Prostate gland (tissue), 2 donors: ENCODE data around the gene NKX2-2. TPM values are rescaled to one million over a fixed set of nuclear protein-coding genes. Genes with fewer than 3 reads are reported as not detected.
"Not testable (repeated sequence)": the region's sequence is repeated elsewhere in the genome, so short reads cannot be mapped to it uniquely, and the experiment has no call there.

Experiments used
- DNase-seq: peaks from one replicate; pipeline ENCODE4 v3.0.0-alpha.2; 2019; ENCODE audit warnings: low spot score
- H3K27ac ChIP-seq, 2 donors: fragments of 200-600 bp; sonication (generic); 2 replicates each; pipeline ENCODE4 v1.5.1; 2017 to 2019
- H3K27me3 ChIP-seq: fragments of 200-600 bp; sonication (generic); replicated peaks from 2 replicates; pipeline ENCODE4 v1.5.1; 2019; ENCODE audit not compliant: insufficient read depth
- H3K36me3 ChIP-seq, 2 donors: fragments of 200-600 bp; sonication (generic); 1 replicate in 1 of 2; 2 replicates in 1 of 2; pipeline versions ENCODE4 v1.5.1 to v1.8.1; 2017 to 2019
- H3K4me1 ChIP-seq: fragments of 200-600 bp; sonication (generic); replicated peaks from 2 replicates; pipeline ENCODE4 v1.5.1; 2019
- H3K4me3 ChIP-seq, 2 donors: fragments of 200-600 bp; sonication (generic); 2 replicates each; pipeline ENCODE4 v1.5.1; 2017 to 2019
- H3K9me3 ChIP-seq: fragments of 200-600 bp; sonication (generic); 2 replicates; pipeline ENCODE4 v1.5.1; 2017
- POLR2A ChIP-seq: fragments of 450-650 bp; IDR thresholded peaks from one replicate; pipeline ENCODE4 v1.6.1; 2016; ENCODE audit warnings: antibody characterized with exemption, mild to moderate bottlenecking
- POLR2AphosphoS5 ChIP-seq: sonication (generic); formaldehyde crosslinking; IDR thresholded peaks from one replicate; pipeline ENCODE4 v1.6.1; 2017; ENCODE audit warnings: antibody characterized with exemption
- WGBS: methylation state at CpG from one replicate; pipeline ENCODE4 v1.1.5; 2018; 5-methylcytosine and 5-hydroxymethylcytosine counted together
- intact Hi-C: fragments of 100-400 bp; cut with DNase I; formaldehyde crosslinking; loops from one replicate; pipeline ENCODE4 v1.14.2; 2022
- total RNA-seq, 2 donors: library from RNA; depleted of rRNA; stranded (reverse); fragments of >200 nt; gene quantifications; one replicate each; pipeline ENCODE4 v1.1.0, GENCODE V29; 2016
- TF ChIP-seq, protein P1 (sequence below), 4 experiments: fragments of 200-600 bp in 2 of 4; fragments of 450-650 bp in 2 of 4; sonication (generic) in 2 of 4; IDR thresholded peaks; 1 replicate in 3 of 4; 2 replicates in 1 of 4; pipeline ENCODE4 v1.5.1; 2016 to 2019; ENCODE audit warnings: antibody characterized with exemption in 4 of 4, mild to moderate bottlenecking in 2 of 4, moderate library complexity in 2 of 4

NKX2-2 gene
- total RNA-seq, 2 donors from 2014 or later: 0.14 TPM; not detected in 1

DNA sequence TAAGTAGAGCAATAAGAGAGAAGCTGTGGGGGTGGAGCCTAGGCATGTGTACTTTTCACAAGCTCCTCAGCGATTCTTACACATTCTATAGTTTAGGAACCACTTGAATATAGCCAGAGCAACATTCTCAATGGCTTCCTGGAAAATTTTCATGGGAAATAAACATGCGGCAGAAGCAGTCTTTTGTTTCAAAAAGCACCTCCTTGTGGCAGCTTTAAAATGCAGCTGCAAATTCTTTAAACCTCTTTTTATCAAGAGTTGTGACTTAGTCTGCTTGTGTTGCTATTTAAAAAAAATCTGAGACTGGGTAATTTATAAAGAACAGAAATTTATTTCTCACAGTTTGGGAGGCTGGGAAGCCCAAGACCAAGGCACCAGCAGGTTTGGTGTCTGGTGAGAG is 23.8 kb downstream of the NKX2-2 start:
- Histone ChIP-seq H3K27me3 (no peaks in the 10 kb centered on the region), H3K27ac (no peak overlapping the region), H3K4me3 (no peak overlapping the region), H3K36me3 (no peaks in the 10 kb centered on the region), H3K9me3 (no peaks in the 10 kb centered on the region), H3K4me1 (no peaks in the 10 kb centered on the region)
- no peak for DNase-seq
- WGBS: 13% methylated on average over 2 of the region's 2 CpGs
- intact Hi-C loops: no loop called here
- no peak for TF ChIP-seq POLR2A
- TF ChIP-seq, protein P1, sequence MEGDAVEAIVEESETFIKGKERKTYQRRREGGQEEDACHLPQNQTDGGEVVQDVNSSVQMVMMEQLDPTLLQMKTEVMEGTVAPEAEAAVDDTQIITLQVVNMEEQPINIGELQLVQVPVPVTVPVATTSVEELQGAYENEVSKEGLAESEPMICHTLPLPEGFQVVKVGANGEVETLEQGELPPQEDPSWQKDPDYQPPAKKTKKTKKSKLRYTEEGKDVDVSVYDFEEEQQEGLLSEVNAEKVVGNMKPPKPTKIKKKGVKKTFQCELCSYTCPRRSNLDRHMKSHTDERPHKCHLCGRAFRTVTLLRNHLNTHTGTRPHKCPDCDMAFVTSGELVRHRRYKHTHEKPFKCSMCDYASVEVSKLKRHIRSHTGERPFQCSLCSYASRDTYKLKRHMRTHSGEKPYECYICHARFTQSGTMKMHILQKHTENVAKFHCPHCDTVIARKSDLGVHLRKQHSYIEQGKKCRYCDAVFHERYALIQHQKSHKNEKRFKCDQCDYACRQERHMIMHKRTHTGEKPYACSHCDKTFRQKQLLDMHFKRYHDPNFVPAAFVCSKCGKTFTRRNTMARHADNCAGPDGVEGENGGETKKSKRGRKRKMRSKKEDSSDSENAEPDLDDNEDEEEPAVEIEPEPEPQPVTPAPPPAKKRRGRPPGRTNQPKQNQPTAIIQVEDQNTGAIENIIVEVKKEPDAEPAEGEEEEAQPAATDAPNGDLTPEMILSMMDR (IDR thresholded peaks at IDR 0.05): no peak
- no peak for TF ChIP-seq POLR2AphosphoS5

DNA sequence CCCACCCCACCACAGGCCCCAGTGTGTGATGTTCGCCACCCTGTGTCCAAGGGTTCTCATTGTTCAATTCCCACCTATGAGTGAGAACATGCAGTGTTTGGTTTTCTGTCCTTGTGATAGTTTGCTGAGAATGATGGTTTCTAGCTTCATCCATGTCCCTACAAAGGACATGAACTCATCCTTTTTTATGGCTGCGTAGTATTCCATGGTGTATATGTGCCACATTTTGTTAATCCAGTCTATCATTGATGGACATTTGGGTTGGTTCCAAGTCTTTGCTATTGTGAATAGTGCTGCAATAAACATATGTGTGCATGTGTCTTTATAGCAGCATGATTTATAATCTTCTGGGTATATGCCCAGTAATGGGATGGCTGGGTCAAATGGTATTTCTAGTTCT is 33.7 kb downstream of the NKX2-2 start:
- DNase-seq, H3K27me3 ChIP-seq, H3K4me3 ChIP-seq, H3K27ac ChIP-seq, H3K4me1 ChIP-seq, intact Hi-C loops, H3K36me3 ChIP-seq, H3K9me3 ChIP-seq: not testable (repeated sequence)
- WGBS: 100% methylated on average over 2 of the region's 2 CpGs

DNA sequence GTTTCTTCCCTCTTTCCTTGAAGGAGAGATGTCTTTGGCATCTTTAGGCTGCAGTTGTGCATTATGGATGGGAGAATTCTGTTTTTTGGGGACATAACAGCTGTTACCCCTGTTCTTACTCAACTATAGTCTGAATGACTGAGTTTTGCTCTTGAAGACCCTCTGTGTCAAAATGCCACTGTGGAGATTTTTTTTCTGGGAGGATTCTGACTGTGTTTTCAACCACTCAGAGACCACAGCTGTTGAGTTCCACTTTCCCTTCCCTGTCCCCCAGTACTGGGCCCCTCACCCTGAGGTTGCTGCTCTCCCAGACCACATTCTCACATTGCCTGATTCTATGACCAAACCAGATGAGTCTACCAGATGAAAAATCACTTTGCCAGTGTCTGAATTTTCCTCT is 48.1 kb downstream of the NKX2-2 start:
- intact Hi-C loops: no loop called here
- Histone ChIP-seq H3K4me3 (no peak overlapping the region), H3K9me3 (no peaks in the 10 kb centered on the region), H3K27ac (no peak overlapping the region), H3K36me3 (no peaks in the 10 kb centered on the region), H3K4me1 (no peaks in the 10 kb centered on the region), H3K27me3 (no peaks in the 10 kb centered on the region)
- no peak for DNase-seq
- TF ChIP-seq, protein P1 (IDR thresholded peaks at IDR 0.05): no peak
- TF ChIP-seq POLR2A (no peak), POLR2AphosphoS5 (no peak)

DNA sequence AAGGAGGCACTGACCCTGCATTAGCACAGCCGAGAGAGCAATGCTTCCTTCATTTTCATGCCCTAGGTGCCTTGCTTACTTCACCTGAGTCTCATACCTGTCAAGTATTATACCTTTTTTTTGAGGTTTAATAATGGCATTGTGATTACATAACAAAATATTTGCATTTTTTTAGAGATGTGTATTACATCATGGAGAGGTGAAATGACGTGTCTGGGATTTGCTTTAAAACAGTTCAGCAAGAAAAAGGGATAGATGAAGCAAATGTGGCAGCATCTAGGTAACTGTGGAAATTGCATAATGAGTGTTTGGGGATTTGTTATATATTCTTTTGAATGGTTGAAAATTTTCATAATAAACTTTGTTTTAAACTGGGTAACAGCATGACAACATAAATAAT is 48.9 kb downstream of the NKX2-2 start:
- Histone ChIP-seq H3K36me3 (no peaks in the 10 kb centered on the region), H3K4me1 (no peaks in the 10 kb centered on the region), H3K27ac (no peak overlapping the region), H3K27me3 (no peaks in the 10 kb centered on the region), H3K9me3 (no peaks in the 10 kb centered on the region), H3K4me3 (no peak overlapping the region)
- DNase-seq: no peak
- intact Hi-C loops: no loop called here
- 81% methylated on average over 2 of the region's 2 CpGs for WGBS
- TF ChIP-seq POLR2AphosphoS5 (no peak), POLR2A (no peak)
- TF ChIP-seq, protein P1 (IDR thresholded peaks at IDR 0.05): no peak

Other genes with a start within 250 kb of the NKX2-2 start
- 10 to 100 TPM; 49.4 to 51.3 TPM for gene XRN2, start 210.7 kb downstream of the NKX2-2 start, total RNA-seq
- gene NKX2-4, start 116.5 kb downstream of the NKX2-2 start, total RNA-seq: 1 to 10 TPM in 1 of 2 donors, not detected in 1; 3.9 TPM
- not detected for gene PAX1, start 191.6 kb upstream of the NKX2-2 start, total RNA-seq